ENCODE measurements around the gene CEP43. TPM values are rescaled to one million over a fixed set of nuclear protein-coding genes. Genes with fewer than 3 reads are reported as not detected.

The CEP43 gene
- total RNA-seq, 4 donors from 2014 or later: 28.2 to 37.1 (median 32.7) TPM

- Histone ChIP-seq H3K27me3 (no peaks in the 10 kb centered on the region), H3K4me1 (no peaks in the 10 kb centered on the region), H3K27ac (no peak overlapping the region), H3K9me3 (no peaks in the 10 kb centered on the region), H3K36me3 (no peaks in the 10 kb centered on the region), H3K4me3 (no peak overlapping the region)
- DNase-seq: no peak
- TF ChIP-seq POLR2A (IDR thresholded peaks at IDR 0.05) (no peak), CTCF (IDR thresholded peaks at IDR 0.05) (no peak)
These were observed 28.4 kb upstream of the CEP43 start for GRCh38 chr6:166970776-166971175.

DNA sequence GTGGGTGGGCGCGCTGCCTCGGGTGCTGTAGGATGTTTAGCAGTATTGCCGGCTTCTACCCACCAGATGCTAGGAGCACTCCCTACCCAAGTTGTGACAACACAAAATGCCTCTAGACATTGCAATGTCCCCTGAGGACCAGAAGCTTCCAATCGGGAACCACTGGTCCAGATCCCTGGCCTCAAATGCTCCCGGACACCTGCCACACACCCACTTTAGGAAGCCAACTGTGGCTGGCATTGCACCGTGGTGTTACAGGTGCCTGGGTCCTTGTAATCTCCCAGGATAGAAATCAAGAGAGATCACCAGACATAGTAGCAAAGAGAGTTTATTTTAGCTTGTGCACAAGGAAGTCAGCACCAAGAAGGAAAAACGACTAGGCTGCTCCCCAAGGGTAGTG is 27.9 kb upstream of the CEP43 start:
- H3K36me3 ChIP-seq: no peaks in the 10 kb centered on the region
- no peak for DNase-seq
- no peaks in the 10 kb centered on the region for H3K4me1 ChIP-seq
- no peaks in the 10 kb centered on the region for H3K27me3 ChIP-seq
- H3K27ac ChIP-seq: no peak overlapping the region
- no peak overlapping the region for H3K4me3 ChIP-seq
- H3K9me3 ChIP-seq: no peaks in the 10 kb centered on the region
- TF ChIP-seq CTCF (IDR thresholded peaks at IDR 0.05) (no peak), POLR2A (IDR thresholded peaks at IDR 0.05) (no peak)

- no peak for DNase-seq
- no peak overlapping the region for H3K27ac ChIP-seq
- no peak for TF ChIP-seq CTCF (IDR thresholded peaks at IDR 0.05)
- no peaks in the 10 kb centered on the region for H3K27me3 ChIP-seq
- no peak overlapping the region for H3K4me3 ChIP-seq
- no peaks in the 10 kb centered on the region for H3K36me3 ChIP-seq
- no peaks in the 10 kb centered on the region for H3K4me1 ChIP-seq
- H3K9me3 ChIP-seq: no peaks in the 10 kb centered on the region
These were observed 27.1 kb upstream of the CEP43 start for GRCh38 chr6:166972101-166972500.

DNA sequence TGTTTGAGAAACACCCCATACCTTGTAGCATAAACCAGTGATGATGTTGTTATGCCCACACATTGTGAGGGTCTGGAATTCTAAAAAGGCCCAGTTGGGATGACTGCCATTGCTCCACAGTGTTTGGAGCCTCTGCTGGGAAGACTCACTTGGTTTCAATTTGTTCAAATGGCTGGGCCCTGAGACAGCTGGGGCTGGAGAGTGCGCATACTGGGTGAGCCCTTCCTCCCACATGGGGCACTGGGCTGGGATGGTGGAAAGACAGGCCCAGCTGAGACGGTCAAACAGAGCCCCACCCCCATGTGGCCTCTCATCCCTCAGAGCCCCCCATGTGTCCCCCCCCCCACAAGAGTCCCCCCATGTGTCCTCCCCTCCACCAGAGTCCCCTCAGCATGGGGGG is 22.6 kb upstream of the CEP43 start:
- H3K27ac ChIP-seq: no peak overlapping the region
- TF ChIP-seq POLR2A (IDR thresholded peaks at IDR 0.05): no peak
- no peak for TF ChIP-seq CTCF (IDR thresholded peaks at IDR 0.05)
- no peak for DNase-seq
- no peaks in the 10 kb centered on the region for H3K4me1 ChIP-seq
- no peaks in the 10 kb centered on the region for H3K9me3 ChIP-seq
- no peak overlapping the region for H3K4me3 ChIP-seq
- no peaks in the 10 kb centered on the region for H3K36me3 ChIP-seq
- no peaks in the 10 kb centered on the region for H3K27me3 ChIP-seq

GRCh38 chr6:166977621-166978525 is 21.3 kb upstream of the CEP43 start:
- no peaks in the 10 kb centered on the region for H3K9me3 ChIP-seq
- H3K27me3 ChIP-seq: no peaks in the 10 kb centered on the region
- DNase-seq: no peak
- H3K27ac ChIP-seq: no peak overlapping the region
- no peaks in the 10 kb centered on the region for H3K36me3 ChIP-seq
- TF ChIP-seq CTCF (IDR thresholded peaks at IDR 0.05) (no peak), POLR2A (IDR thresholded peaks at IDR 0.05) (no peak)
- no peak overlapping the region for H3K4me3 ChIP-seq
- no peaks in the 10 kb centered on the region for H3K4me1 ChIP-seq

All from Peyer's patch (tissue), 4 donors.